Measurements from ENCODE around the gene MOG. TPM values are rescaled to one million over a fixed set of nuclear protein-coding genes. Genes with fewer than 3 reads are reported as not detected.

MOG gene
- not detected for total RNA-seq
- long read RNA-seq, result 0 reads

- intact Hi-C loops (cut with DNase I), result no loop called here
- no peak for TF ChIP-seq POLR2A (IDR thresholded peaks at IDR 0.05)
- TF ChIP-seq, protein P1, sequence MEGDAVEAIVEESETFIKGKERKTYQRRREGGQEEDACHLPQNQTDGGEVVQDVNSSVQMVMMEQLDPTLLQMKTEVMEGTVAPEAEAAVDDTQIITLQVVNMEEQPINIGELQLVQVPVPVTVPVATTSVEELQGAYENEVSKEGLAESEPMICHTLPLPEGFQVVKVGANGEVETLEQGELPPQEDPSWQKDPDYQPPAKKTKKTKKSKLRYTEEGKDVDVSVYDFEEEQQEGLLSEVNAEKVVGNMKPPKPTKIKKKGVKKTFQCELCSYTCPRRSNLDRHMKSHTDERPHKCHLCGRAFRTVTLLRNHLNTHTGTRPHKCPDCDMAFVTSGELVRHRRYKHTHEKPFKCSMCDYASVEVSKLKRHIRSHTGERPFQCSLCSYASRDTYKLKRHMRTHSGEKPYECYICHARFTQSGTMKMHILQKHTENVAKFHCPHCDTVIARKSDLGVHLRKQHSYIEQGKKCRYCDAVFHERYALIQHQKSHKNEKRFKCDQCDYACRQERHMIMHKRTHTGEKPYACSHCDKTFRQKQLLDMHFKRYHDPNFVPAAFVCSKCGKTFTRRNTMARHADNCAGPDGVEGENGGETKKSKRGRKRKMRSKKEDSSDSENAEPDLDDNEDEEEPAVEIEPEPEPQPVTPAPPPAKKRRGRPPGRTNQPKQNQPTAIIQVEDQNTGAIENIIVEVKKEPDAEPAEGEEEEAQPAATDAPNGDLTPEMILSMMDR (IDR thresholded peaks at IDR 0.05), result no peak
- H3K4me3 ChIP-seq, result no peak within 1 kb of the TSS
- 64% methylated on average over 1 of the region's 4 CpGs for WGBS (ENCODE audit: insufficient coverage, low coverage, low lambda C conversion rate, missing lambda C conversion rate)
- no peaks in the 10 kb centered on the region for H3K9me3 ChIP-seq
- no peak for ATAC-seq
- H3K36me3 ChIP-seq, result no peaks in the 10 kb centered on the region
- no peaks in the 10 kb centered on the region for H3K27me3 ChIP-seq
- no peak within 1 kb of the TSS for H3K27ac ChIP-seq
- H3K4me1 ChIP-seq, result no peaks in the 10 kb centered on the region
- DNase-seq, result no peak
Observed at GRCh38 chr6:29656798-29657197, at the start of gene MOG. MOG (plus strand) TSS chr6:29657092; CDS start chr6:29657210, 118 bp downstream.

DNA sequence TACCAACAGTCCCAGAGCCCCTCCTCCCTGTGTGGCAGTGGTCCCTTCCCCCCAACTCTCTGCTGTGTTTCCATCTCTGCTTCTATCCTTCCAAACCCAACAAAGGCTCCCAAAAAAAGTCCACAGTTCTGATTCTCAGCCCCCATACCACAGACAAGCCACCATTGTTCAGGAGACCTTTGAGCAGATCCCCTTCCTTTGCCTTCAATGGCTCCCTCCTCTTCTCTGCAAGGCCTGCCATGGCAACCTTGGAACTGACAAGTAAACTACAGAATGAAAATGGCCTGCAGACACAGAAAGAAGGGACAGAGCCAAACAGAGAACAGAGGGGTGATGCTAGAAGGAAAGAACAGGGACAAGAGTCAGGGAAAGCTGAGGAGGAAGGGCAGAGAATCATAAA lies 48.8 kb upstream of the MOG start:
- H3K27me3 ChIP-seq, result no peaks in the 10 kb centered on the region
- ATAC-seq (no peak), DNase-seq (no peak)
- TF ChIP-seq POLR2A (IDR thresholded peaks at IDR 0.05), result no peak
- TF ChIP-seq, protein P1 (IDR thresholded peaks at IDR 0.05), result no peak
- no peak overlapping the region for H3K27ac ChIP-seq
- H3K4me1 ChIP-seq, result no peaks in the 10 kb centered on the region
- no peaks in the 10 kb centered on the region for H3K9me3 ChIP-seq
- intact Hi-C loops (cut with DNase I), result no loop called here
- no peaks in the 10 kb centered on the region for H3K36me3 ChIP-seq
- H3K4me3 ChIP-seq, result no peak overlapping the region

DNA sequence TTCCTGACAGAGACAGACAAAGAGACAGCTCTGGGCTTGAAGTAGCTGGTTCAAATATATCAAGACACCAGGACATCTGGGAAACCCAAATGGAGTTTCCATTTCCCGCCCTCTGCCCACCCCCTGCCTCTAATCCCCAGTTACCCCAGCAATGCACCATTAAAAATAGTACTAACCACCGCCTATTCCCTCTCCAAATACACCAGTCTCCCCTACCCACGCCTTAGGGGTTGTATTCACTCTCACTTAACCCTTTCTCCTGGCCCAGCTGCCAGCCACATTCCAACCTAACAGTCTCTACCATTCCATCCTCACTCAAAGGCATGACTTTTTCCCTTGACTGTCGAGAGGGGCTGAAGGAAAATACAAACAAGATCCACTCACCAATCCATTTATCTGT lies 46.4 kb upstream of the MOG start:
- TF ChIP-seq POLR2A (IDR thresholded peaks at IDR 0.05), result no peak
- TF ChIP-seq, protein P1 (IDR thresholded peaks at IDR 0.05), result no peak
- ATAC-seq (no peak), DNase-seq (no peak)
- WGBS (ENCODE audit: insufficient coverage, low coverage, low lambda C conversion rate, missing lambda C conversion rate), result 38% methylated on average over 4 of the region's 4 CpGs
- H3K36me3 ChIP-seq, result no peaks in the 10 kb centered on the region
- no peaks in the 10 kb centered on the region for H3K4me1 ChIP-seq
- H3K4me3 ChIP-seq, result no peak overlapping the region
- no peaks in the 10 kb centered on the region for H3K27me3 ChIP-seq
- H3K27ac ChIP-seq, result no peak overlapping the region
- intact Hi-C loops (cut with DNase I), result no loop called here
- H3K9me3 ChIP-seq, result no peaks in the 10 kb centered on the region

DNA sequence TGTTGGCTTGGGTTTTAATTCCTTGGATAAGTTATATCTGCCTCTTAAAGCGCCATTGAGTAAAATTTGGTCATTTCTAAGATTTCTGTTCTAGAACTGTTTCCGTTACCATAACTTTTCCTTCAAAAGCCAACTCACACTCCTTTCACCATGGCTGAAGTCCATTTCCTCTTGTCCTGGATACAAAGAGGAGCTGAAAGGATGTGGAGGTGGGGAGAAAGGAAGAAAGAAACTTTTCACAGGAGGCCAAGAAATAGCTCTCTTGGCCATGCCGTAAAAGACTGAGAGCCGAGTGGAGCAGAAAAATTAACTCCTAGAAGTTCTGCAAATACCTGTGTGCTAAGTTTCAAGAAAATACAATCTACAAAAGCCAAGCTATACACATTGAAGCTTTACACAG lies 45.5 kb upstream of the MOG start:
- ATAC-seq (no peak), DNase-seq (no peak)
- H3K27me3 ChIP-seq, result no peaks in the 10 kb centered on the region
- H3K36me3 ChIP-seq, result no peaks in the 10 kb centered on the region
- WGBS (ENCODE audit: insufficient coverage, low coverage, low lambda C conversion rate, missing lambda C conversion rate), result 50% methylated on average over 4 of the region's 4 CpGs
- no peak for TF ChIP-seq POLR2A (IDR thresholded peaks at IDR 0.05)
- TF ChIP-seq, protein P1 (IDR thresholded peaks at IDR 0.05), result no peak
- intact Hi-C loops (cut with DNase I), result no loop called here
- no peak overlapping the region for H3K4me3 ChIP-seq
- H3K4me1 ChIP-seq, result no peaks in the 10 kb centered on the region
- no peak overlapping the region for H3K27ac ChIP-seq
- no peaks in the 10 kb centered on the region for H3K9me3 ChIP-seq
